Esophagus muscularis mucosa (tissue), 4 donors: ENCODE data around the gene KCNG1. TPM values are rescaled to one million over a fixed set of nuclear protein-coding genes. Genes with fewer than 3 reads are reported as not detected.

Source experiments
- DNase-seq: peaks from one replicate; pipeline ENCODE4 v3.0.0-alpha.2; 2017; ENCODE audit errors: extremely low spot score
- H3K27ac ChIP-seq, 4 donors: fragments of 200-600 bp; sonication (generic); replicated peaks in 1 of 4; 1 replicate in 3 of 4; 2 replicates in 1 of 4; pipeline ENCODE4 v1.5.1; 2016 to 2019; ENCODE audit warnings: mild to moderate bottlenecking in 1 of 4
- H3K27me3 ChIP-seq, 4 donors: fragments of 200-600 bp; sonication (generic); one replicate each; pipeline versions ENCODE4 v1.5.1 to v1.6.0; 2016 to 2019
- H3K36me3 ChIP-seq, 4 donors: fragments of 200-600 bp; sonication (generic); one replicate each; pipeline ENCODE4 v1.5.1; 2016 to 2019
- H3K4me1 ChIP-seq, 4 donors: fragments of 200-600 bp; sonication (generic); one replicate each; pipeline ENCODE4 v1.5.1; 2016 to 2019
- H3K4me3 ChIP-seq, 4 donors: fragments of 200-600 bp; sonication (generic); 1 replicate in 2 of 4; 2 replicates in 2 of 4; pipeline ENCODE4 v1.5.1; 2016 to 2019; ENCODE audit warnings: mild to moderate bottlenecking in 4 of 4, moderate library complexity in 1 of 4
- H3K9me3 ChIP-seq, 4 donors: fragments of 200-600 bp; sonication (generic); 1 replicate in 3 of 4; 2 replicates in 1 of 4; pipeline ENCODE4 v1.5.1; 2016 to 2019
- EP300 ChIP-seq: sonication (generic); formaldehyde crosslinking; IDR thresholded peaks from one replicate; pipeline ENCODE4 v1.6.1; 2017; ENCODE audit warnings: antibody characterized with exemption
- POLR2A ChIP-seq: fragments of 450-650 bp; IDR thresholded peaks from one replicate; pipeline ENCODE4 v1.6.1; 2017; ENCODE audit warnings: antibody characterized with exemption, moderate library complexity, mild to moderate bottlenecking, low read depth
- POLR2AphosphoS5 ChIP-seq, 2 donors: sonication (generic); formaldehyde crosslinking; IDR thresholded peaks; one replicate each; pipeline ENCODE4 v1.6.1; 2017; ENCODE audit warnings: antibody characterized with exemption in 2 of 2
- WGBS: methylation state at CpG from one replicate; pipeline ENCODE4 v1.1.5; 2018; 5-methylcytosine and 5-hydroxymethylcytosine counted together
- intact Hi-C: fragments of 100-400 bp; cut with DNase I; formaldehyde crosslinking; loops from one replicate; pipeline ENCODE4 v1.15.1; 2023
- total RNA-seq, 4 donors: library from RNA; depleted of rRNA; stranded (reverse); fragments of >200 nt; gene quantifications; one replicate each; pipeline versions ENCODE4 v1.1.0 to v1.2.1, GENCODE V29; 2016
- TF ChIP-seq, protein P1 (sequence below), 3 experiments: fragments of 200-600 bp in 2 of 3; fragments of 450-650 bp in 1 of 3; sonication (generic) in 2 of 3; IDR thresholded peaks; one replicate each; pipeline ENCODE4 v1.5.1; 2017 to 2019; ENCODE audit warnings: antibody characterized with exemption in 3 of 3, mild to moderate bottlenecking in 2 of 3, moderate library complexity in 1 of 3

Gene KCNG1
- total RNA-seq, 4 donors from 2014 or later: 0.42 to 2.2 (median 0.64) TPM

DNA sequence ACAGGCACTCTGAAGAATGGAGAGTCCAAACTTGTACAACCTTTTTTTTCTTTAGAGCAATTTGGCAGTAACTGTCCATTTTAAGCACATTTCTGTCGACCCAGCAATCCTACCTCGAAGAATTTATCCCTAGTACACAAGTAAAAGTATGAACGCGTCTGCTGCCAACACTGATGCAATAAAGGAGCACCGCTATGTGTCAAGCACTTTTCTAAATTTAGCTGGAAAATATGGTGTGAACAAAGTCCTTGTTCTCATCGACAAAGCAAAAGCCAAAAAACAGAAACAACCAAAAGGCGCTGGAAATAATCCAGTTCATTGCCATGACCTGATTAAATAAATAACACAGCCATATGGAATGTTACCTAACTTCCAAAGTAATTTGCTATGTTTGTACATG, 65.6 kb downstream of the KCNG1 start:
- Histone ChIP-seq H3K36me3 (peaks cover 0 to 33% (median 22%) of the 10 kb centered on the region in 4 donors), H3K27ac (peak overlapping the region; percentile 91 to 96 (median 92)), H3K27me3 (no peaks in the 10 kb centered on the region), H3K4me1 (peaks cover 39 to 61% (median 54%) of the 10 kb centered on the region in 4 donors), H3K9me3 (no peaks in the 10 kb centered on the region), H3K4me3 (peak overlapping the region; percentile 85 to 100 (median 92))
- WGBS: 8% methylated on average over 7 of the region's 7 CpGs
- intact Hi-C loops: no loop called here
- no peak for DNase-seq
- TF ChIP-seq, protein P1, sequence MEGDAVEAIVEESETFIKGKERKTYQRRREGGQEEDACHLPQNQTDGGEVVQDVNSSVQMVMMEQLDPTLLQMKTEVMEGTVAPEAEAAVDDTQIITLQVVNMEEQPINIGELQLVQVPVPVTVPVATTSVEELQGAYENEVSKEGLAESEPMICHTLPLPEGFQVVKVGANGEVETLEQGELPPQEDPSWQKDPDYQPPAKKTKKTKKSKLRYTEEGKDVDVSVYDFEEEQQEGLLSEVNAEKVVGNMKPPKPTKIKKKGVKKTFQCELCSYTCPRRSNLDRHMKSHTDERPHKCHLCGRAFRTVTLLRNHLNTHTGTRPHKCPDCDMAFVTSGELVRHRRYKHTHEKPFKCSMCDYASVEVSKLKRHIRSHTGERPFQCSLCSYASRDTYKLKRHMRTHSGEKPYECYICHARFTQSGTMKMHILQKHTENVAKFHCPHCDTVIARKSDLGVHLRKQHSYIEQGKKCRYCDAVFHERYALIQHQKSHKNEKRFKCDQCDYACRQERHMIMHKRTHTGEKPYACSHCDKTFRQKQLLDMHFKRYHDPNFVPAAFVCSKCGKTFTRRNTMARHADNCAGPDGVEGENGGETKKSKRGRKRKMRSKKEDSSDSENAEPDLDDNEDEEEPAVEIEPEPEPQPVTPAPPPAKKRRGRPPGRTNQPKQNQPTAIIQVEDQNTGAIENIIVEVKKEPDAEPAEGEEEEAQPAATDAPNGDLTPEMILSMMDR (IDR thresholded peaks at IDR 0.05): no peak
- TF ChIP-seq POLR2A (no peak), POLR2AphosphoS5 (IDR thresholded peaks at IDR 0.05) (no peak), EP300 (no peak)

DNA sequence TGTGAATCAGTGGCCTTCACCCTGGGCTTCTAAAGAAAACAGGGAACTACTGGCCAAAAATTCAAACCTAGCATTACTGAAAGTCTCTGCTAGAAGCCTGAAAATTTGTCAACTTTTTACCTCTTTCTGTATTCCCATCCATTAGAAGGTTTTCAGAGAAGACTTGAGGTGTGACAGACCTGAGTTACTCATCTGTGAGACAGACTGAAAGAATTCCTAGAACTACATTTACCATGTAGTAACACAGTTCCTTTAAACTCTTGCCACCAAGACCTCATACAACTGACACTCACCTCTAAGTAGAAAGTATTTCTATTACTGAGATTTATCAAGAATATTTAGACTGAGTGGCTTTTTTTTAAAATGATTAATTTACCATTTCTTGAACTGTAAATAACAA, 69.1 kb downstream of the KCNG1 start:
- no peak overlapping the region for H3K4me3 ChIP-seq
- intact Hi-C loops: no loop called here
- no peaks in the 10 kb centered on the region for H3K9me3 ChIP-seq
- H3K27me3 ChIP-seq: no peaks in the 10 kb centered on the region
- H3K27ac ChIP-seq: no peak overlapping the region
- H3K4me1 ChIP-seq: peaks cover 27 to 35% (median 32%) of the 10 kb centered on the region in 4 donors
- no peak for DNase-seq
- TF ChIP-seq EP300: no peak
- TF ChIP-seq POLR2AphosphoS5 (IDR thresholded peaks at IDR 0.05): no peak
- no peak for TF ChIP-seq POLR2A
- TF ChIP-seq, protein P1 (IDR thresholded peaks at IDR 0.05): no peak
- peaks cover 0 to 59% (median 44%) of the 10 kb centered on the region in 4 donors for H3K36me3 ChIP-seq

Other genes starting within 250 kb of the KCNG1 start
- 1 to 10 TPM; 3.1 to 5.4 (median 4.5) TPM for gene BCAS4, start 228.0 kb downstream of the KCNG1 start, total RNA-seq
- gene ADNP, start 91.7 kb downstream of the KCNG1 start, total RNA-seq: 10 to 100 TPM; 39.1 to 59.8 (median 48.2) TPM
- 10 to 100 TPM; 33.6 to 56.3 (median 41.7) TPM for gene DPM1, start 64.6 kb downstream of the KCNG1 start, total RNA-seq
- 1 to 10 TPM; 2.9 to 6.2 (median 4.2) TPM for gene MOCS3, start 64.3 kb downstream of the KCNG1 start, total RNA-seq